K562 (cell line): Measurements from ENCODE around the gene ADTRP. TPM values are rescaled to one million over a fixed set of nuclear protein-coding genes. Genes with fewer than 3 reads are reported as not detected.

ENCODE experiments used
- CC2D1A ChIP-seq: fragments of 450-650 bp; IDR thresholded peaks from 2 replicates; pipeline ENCODE4 v1.6.1; 2017; ENCODE audit warnings: mild to moderate bottlenecking
- EHMT2 ChIP-seq: fragments of 450-650 bp; IDR thresholded peaks from 2 replicates; pipeline ENCODE4 v1.6.1; 2018; ENCODE audit warnings: antibody characterized with exemption
- KDM2B ChIP-seq: fragments of 250-450 bp; sonication (Bioruptor Pico); IDR thresholded peaks from 2 replicates; pipeline ENCODE4 v1.8.0; 2021; ENCODE audit warnings: mild to moderate bottlenecking, moderate library complexity
- KLF16 ChIP-seq: IDR thresholded peaks from 2 replicates; pipeline ENCODE4 v1.6.1; 2016; ENCODE audit warnings: antibody characterized with exemption
- LCOR ChIP-seq: sonication (generic); formaldehyde crosslinking; IDR thresholded peaks from 2 replicates; pipeline ENCODE4 v1.8.0; 2022; ENCODE audit warnings: mild to moderate bottlenecking, missing genetic modification reagents
- PHB2 ChIP-seq: fragments of 450-650 bp; IDR thresholded peaks from 2 replicates; pipeline ENCODE4 v1.6.1; 2017; ENCODE audit warnings: low read depth
- POLR2AphosphoS5 ChIP-seq: IDR thresholded peaks from 2 replicates; pipeline ENCODE4 v1.6.1; 2011; ENCODE audit warnings: mild to moderate bottlenecking, low read depth, low read length, moderate library complexity; ENCODE audit not compliant: control insufficient read depth, insufficient read depth
- RBM25 ChIP-seq: fragments of 200-400 bp; formaldehyde crosslinking; IDR thresholded peaks from 2 replicates; pipeline ENCODE4 v1.6.1; 2018; ENCODE audit warnings: low read length, low read depth, moderate library complexity; ENCODE audit not compliant: severe bottlenecking
- SMC3 ChIP-seq: conservative IDR thresholded peaks from 2 replicates; pipeline ENCODE4 v1.6.1; 2011; ENCODE audit warnings: low read depth, low read length, improper control_type of control experiment; ENCODE audit not compliant: insufficient read depth
- ZFP36 ChIP-seq: fragments of 150-350 bp; IDR thresholded peaks from 2 replicates; pipeline ENCODE4 v1.6.1; 2018; ENCODE audit warnings: low read length, low read depth; ENCODE audit not compliant: partially characterized antibody
- ZNF644 ChIP-seq: fragments of 200-800 bp; sonication (Bioruptor generic); IDR thresholded peaks from 2 replicates; pipeline ENCODE4 v1.6.1; 2016; ENCODE audit warnings: low read depth, missing genetic modification characterization, missing compliant biosample characterization
- polyA plus RNA-seq, 8 experiments: library from polyadenylated mRNA; depleted of rRNA in 4 of 8; stranded (reverse) in 5 of 8; unstranded in 3 of 8; fragments of >200 nt; fragmentation: Nextera tagmentation in 2 of 8; fragmentation: Illumina TruSeq in 1 of 8; extraction: Ambion mirVana in 2 of 8; extraction: Trizol in 1 of 8; gene quantifications; 2 replicates each; pipeline versions ENCODE4 v1.2.1 to v1.2.3, GENCODE V29; 2011 to 2014; ENCODE audit warnings: inconsistent platforms in 1 of 8, missing spikeins in 1 of 8
- total RNA-seq, 7 experiments: library from RNA; depleted of rRNA in 6 of 7; stranded (reverse); fragments of >200 nt in 6 of 7; fragmentation: Illumina TruSeq in 2 of 7; extraction: Trizol in 2 of 7; gene quantifications; 2 replicates each; pipeline versions ENCODE4 v1.2.1 to v1.2.3, GENCODE V29; 2011 to 2021; ENCODE audit warnings: low replicate concordance in 1 of 7
- TF ChIP-seq, protein P1 (sequence below): fragments of 450-650 bp; conservative IDR thresholded peaks from 2 replicates; pipeline ENCODE4 v1.6.1; 2016; ENCODE audit warnings: missing genetic modification characterization, low read depth, mild to moderate bottlenecking, missing compliant biosample characterization, moderate library complexity
- TF ChIP-seq, protein P2 (sequence below), 3 experiments: IDR thresholded peaks in 2 of 3; conservative IDR thresholded peaks in 1 of 3; 2 replicates each; pipeline ENCODE4 v1.5.1; 2011 to 2012; ENCODE audit warnings: low read length in 3 of 3, mild to moderate bottlenecking in 3 of 3, control low read depth in 2 of 3, improper control_type of control experiment in 1 of 3, inconsistent platforms in 1 of 3, low read depth in 1 of 3, mixed read lengths in 1 of 3, moderate library complexity in 1 of 3; ENCODE audit not compliant: insufficient read depth in 2 of 3
- TF ChIP-seq, protein P3 (sequence below): fragments of 450-650 bp; IDR thresholded peaks from 2 replicates; pipeline ENCODE4 v1.7.1; 2018; ENCODE audit warnings: mild to moderate bottlenecking, low read depth; ENCODE audit not compliant: partially characterized antibody
- TF ChIP-seq, protein P4 (sequence below): fragments of 450-650 bp; IDR thresholded peaks from 2 replicates; pipeline ENCODE4 v1.6.1; 2017; ENCODE audit warnings: antibody characterized with exemption, mild to moderate bottlenecking
- TF ChIP-seq, protein P5 (sequence below): IDR thresholded peaks from 2 replicates; pipeline ENCODE4 v1.6.1; 2012; ENCODE audit warnings: low read depth, low read length, improper control_type of control experiment, borderline replicate concordance

ADTRP gene
- total and polyA plus RNA-seq, 9 of the 15 experiments (the other 6 are each of a cell fraction or from before 2014, with no cell fraction given): 7.4 to 24.0 (median 13.6) TPM

DNA sequence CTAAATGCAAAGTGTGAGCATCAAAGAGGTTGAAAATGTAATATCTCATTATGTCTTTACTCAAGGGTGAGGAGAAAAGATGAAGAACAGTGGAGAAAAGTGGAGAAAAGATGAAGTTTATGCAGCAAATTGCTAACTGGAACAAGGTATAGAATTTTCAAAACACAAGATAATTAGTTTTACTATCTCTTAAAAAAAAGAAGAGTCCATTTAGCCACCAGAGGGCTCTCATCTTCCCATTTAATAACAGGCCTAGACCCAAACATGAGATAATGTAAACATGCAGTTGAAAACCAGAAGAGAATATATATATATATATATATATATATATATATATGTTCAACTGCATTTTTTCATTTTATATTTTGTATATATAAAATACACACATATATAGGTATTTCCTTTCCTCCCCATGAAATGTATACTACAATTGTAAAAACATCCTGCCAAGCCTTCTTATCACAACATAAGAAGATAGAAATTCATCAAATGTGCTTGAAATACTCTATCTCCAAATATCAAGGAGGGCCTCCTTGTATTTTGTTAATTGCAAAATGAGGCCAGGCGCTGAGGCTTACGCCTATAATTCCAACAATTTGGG is 78.4 kb downstream of the ADTRP start (continued):
- TF ChIP-seq SMC3 (peak; percentile 70), KDM2B (no peak), POLR2AphosphoS5 (no peak), ZFP36 (no peak), ZNF644 (tag) (no peak), LCOR (CRISPR knock-in tag) (no peak), EHMT2 (no peak), PHB2 (no peak), KLF16 (no peak), CC2D1A (0 out of 2 replicates have a peak, but pooled peaks have one; percentile 15), RBM25 (no peak)
- TF ChIP-seq, protein P1, sequence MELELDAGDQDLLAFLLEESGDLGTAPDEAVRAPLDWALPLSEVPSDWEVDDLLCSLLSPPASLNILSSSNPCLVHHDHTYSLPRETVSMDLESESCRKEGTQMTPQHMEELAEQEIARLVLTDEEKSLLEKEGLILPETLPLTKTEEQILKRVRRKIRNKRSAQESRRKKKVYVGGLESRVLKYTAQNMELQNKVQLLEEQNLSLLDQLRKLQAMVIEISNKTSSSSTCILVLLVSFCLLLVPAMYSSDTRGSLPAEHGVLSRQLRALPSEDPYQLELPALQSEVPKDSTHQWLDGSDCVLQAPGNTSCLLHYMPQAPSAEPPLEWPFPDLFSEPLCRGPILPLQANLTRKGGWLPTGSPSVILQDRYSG (tag): no peak
- TF ChIP-seq, protein P2, sequence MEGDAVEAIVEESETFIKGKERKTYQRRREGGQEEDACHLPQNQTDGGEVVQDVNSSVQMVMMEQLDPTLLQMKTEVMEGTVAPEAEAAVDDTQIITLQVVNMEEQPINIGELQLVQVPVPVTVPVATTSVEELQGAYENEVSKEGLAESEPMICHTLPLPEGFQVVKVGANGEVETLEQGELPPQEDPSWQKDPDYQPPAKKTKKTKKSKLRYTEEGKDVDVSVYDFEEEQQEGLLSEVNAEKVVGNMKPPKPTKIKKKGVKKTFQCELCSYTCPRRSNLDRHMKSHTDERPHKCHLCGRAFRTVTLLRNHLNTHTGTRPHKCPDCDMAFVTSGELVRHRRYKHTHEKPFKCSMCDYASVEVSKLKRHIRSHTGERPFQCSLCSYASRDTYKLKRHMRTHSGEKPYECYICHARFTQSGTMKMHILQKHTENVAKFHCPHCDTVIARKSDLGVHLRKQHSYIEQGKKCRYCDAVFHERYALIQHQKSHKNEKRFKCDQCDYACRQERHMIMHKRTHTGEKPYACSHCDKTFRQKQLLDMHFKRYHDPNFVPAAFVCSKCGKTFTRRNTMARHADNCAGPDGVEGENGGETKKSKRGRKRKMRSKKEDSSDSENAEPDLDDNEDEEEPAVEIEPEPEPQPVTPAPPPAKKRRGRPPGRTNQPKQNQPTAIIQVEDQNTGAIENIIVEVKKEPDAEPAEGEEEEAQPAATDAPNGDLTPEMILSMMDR (IDR thresholded peaks at IDR 0.05 in 2 of 3, conservative IDR thresholded peaks at IDR 0.05 in 1 of 3; ENCODE audit: insufficient read depth in 2 of 3, low read depth in 1 of 3, low read length in 3 of 3): peak; percentile 31 to 68 (median 47); a peak in 3 of 6 replicates
- TF ChIP-seq, protein P3, sequence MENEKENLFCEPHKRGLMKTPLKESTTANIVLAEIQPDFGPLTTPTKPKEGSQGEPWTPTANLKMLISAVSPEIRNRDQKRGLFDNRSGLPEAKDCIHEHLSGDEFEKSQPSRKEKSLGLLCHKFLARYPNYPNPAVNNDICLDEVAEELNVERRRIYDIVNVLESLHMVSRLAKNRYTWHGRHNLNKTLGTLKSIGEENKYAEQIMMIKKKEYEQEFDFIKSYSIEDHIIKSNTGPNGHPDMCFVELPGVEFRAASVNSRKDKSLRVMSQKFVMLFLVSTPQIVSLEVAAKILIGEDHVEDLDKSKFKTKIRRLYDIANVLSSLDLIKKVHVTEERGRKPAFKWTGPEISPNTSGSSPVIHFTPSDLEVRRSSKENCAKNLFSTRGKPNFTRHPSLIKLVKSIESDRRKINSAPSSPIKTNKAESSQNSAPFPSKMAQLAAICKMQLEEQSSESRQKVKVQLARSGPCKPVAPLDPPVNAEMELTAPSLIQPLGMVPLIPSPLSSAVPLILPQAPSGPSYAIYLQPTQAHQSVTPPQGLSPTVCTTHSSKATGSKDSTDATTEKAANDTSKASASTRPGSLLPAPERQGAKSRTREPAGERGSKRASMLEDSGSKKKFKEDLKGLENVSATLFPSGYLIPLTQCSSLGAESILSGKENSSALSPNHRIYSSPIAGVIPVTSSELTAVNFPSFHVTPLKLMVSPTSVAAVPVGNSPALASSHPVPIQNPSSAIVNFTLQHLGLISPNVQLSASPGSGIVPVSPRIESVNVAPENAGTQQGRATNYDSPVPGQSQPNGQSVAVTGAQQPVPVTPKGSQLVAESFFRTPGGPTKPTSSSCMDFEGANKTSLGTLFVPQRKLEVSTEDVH: no peak
- TF ChIP-seq, protein P4, sequence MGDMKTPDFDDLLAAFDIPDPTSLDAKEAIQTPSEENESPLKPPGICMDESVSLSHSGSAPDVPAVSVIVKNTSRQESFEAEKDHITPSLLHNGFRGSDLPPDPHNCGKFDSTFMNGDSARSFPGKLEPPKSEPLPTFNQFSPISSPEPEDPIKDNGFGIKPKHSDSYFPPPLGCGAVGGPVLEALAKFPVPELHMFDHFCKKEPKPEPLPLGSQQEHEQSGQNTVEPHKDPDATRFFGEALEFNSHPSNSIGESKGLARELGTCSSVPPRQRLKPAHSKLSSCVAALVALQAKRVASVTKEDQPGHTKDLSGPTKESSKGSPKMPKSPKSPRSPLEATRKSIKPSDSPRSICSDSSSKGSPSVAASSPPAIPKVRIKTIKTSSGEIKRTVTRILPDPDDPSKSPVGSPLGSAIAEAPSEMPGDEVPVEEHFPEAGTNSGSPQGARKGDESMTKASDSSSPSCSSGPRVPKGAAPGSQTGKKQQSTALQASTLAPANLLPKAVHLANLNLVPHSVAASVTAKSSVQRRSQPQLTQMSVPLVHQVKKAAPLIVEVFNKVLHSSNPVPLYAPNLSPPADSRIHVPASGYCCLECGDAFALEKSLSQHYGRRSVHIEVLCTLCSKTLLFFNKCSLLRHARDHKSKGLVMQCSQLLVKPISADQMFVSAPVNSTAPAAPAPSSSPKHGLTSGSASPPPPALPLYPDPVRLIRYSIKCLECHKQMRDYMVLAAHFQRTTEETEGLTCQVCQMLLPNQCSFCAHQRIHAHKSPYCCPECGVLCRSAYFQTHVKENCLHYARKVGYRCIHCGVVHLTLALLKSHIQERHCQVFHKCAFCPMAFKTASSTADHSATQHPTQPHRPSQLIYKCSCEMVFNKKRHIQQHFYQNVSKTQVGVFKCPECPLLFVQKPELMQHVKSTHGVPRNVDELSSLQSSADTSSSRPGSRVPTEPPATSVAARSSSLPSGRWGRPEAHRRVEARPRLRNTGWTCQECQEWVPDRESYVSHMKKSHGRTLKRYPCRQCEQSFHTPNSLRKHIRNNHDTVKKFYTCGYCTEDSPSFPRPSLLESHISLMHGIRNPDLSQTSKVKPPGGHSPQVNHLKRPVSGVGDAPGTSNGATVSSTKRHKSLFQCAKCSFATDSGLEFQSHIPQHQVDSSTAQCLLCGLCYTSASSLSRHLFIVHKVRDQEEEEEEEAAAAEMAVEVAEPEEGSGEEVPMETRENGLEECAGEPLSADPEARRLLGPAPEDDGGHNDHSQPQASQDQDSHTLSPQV: no peak
- TF ChIP-seq, protein P5, sequence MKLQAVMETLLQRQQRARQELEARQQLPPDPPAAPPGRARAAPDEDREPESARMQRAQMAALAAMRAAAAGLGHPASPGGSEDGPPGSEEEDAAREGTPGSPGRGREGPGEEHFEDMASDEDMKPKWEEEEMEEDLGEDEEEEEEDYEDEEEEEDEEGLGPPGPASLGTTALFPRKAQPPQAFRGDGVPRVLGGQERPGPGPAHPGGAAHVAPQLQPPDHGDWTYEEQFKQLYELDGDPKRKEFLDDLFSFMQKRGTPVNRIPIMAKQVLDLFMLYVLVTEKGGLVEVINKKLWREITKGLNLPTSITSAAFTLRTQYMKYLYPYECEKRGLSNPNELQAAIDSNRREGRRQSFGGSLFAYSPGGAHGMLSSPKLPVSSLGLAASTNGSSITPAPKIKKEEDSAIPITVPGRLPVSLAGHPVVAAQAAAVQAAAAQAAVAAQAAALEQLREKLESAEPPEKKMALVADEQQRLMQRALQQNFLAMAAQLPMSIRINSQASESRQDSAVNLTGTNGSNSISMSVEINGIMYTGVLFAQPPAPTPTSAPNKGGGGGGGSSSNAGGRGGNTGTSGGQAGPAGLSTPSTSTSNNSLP: 0 out of 2 replicates have a peak, but pooled peaks have one; percentile 16
